ENCODE data around the gene HGS. TPM values are rescaled to one million over a fixed set of nuclear protein-coding genes. Genes with fewer than 3 reads are reported as not detected.

Gene HGS, protein sequence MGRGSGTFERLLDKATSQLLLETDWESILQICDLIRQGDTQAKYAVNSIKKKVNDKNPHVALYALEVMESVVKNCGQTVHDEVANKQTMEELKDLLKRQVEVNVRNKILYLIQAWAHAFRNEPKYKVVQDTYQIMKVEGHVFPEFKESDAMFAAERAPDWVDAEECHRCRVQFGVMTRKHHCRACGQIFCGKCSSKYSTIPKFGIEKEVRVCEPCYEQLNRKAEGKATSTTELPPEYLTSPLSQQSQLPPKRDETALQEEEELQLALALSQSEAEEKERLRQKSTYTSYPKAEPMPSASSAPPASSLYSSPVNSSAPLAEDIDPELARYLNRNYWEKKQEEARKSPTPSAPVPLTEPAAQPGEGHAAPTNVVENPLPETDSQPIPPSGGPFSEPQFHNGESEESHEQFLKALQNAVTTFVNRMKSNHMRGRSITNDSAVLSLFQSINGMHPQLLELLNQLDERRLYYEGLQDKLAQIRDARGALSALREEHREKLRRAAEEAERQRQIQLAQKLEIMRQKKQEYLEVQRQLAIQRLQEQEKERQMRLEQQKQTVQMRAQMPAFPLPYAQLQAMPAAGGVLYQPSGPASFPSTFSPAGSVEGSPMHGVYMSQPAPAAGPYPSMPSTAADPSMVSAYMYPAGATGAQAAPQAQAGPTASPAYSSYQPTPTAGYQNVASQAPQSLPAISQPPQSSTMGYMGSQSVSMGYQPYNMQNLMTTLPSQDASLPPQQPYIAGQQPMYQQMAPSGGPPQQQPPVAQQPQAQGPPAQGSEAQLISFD
- 106 and 108 TPM in 2 replicates for total RNA-seq (2012; rRNA removed)

DNA sequence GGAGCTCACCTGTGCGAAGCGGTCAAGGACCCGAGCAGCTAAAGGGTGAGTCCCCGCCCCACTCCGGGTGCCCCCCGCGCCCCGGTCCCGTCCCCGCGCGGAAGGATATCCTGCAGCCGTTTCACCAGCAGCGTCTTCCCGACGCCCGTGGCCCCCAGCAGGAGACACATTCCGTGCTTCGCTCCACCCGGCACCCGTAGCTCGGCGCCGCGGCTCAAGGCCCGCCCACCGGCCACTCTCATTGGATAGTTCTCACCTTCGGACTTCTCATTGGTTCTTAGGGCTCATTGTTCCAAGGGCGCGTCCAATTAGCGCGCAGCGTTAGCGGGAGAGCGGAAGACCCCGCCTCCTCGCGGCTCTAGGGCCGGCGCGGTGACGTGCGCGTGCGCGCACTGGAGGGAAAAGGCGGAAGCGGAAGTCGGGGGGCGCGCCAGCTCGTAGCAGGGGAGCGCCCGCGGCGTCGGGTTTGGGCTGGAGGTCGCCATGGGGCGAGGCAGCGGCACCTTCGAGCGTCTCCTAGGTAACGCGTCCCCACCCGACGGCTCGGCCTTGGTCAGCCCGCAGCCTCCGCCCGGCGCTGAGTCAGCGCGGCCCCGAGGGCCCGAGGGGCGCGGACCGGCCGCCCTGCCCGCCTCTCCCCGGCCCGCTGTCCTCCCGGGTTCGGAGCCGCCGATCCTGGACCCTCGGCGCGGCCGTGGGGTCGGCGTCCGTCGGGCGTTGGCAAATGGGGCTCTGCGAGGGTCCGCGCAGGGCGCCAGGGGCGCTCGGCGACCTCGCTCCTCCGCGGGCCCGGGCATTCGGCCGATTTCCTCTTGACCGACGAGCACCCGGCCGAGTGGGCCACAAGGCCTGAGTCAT is at the start of gene HGS, which contains the start of gene ARL16:
HGS (plus strand) TSS at position 428 of the 858 bp plus-strand sequence; CDS start at position 484, 56 bp downstream.
ARL16 (minus strand) TSS at position 214 of the 858 bp plus-strand sequence; CDS start at position 170, 44 bp downstream.
- peak within 1 kb of the TSS; percentile 86 for H3K4me3 ChIP-seq (ENCODE audit: low read length)
- H3K36me3 ChIP-seq (ENCODE audit: insufficient read depth, low read length), result peaks cover 52% of the 10 kb centered on the region
- H3K9ac ChIP-seq (ENCODE audit: low read depth, low read length), result peak within 1 kb of the TSS; percentile 98
- no peaks in the 10 kb centered on the region for H3K27me3 ChIP-seq (ENCODE audit: control insufficient read depth, insufficient read depth, low read length)
- peaks cover 32% of the 10 kb centered on the region for H3K4me1 ChIP-seq (ENCODE audit: control insufficient read depth, insufficient read depth, low read length)
- no peaks in the 10 kb centered on the region for H3K9me3 ChIP-seq (replicated peaks; ENCODE audit: low read length)
- peak within 1 kb of the TSS; percentile 95 for H3K4me2 ChIP-seq (ENCODE audit: low read length)

- Histone ChIP-seq H3K27me3 (ENCODE audit: control insufficient read depth, insufficient read depth, low read length) (no peaks in the 10 kb centered on the region), H3K36me3 (ENCODE audit: insufficient read depth, low read length) (peaks cover 8% of the 10 kb centered on the region), H3K9ac (ENCODE audit: low read depth, low read length) (peak overlapping the region; percentile 96), H3K9me3 (replicated peaks; ENCODE audit: low read length) (no peaks in the 10 kb centered on the region), H3K4me2 (ENCODE audit: low read length) (peak overlapping the region; percentile 90), H3K4me3 (ENCODE audit: low read length) (peak overlapping the region; percentile 95), H3K4me1 (ENCODE audit: control insufficient read depth, insufficient read depth, low read length) (peaks cover 6% of the 10 kb centered on the region)
These were observed 48.4 kb upstream of the HGS start for GRCh38 chr17:81635431-81635830.

- peaks cover 8% of the 10 kb centered on the region for H3K36me3 ChIP-seq (ENCODE audit: insufficient read depth, low read length)
- H3K4me1 ChIP-seq (ENCODE audit: control insufficient read depth, insufficient read depth, low read length), result peaks cover 6% of the 10 kb centered on the region
- peak overlapping the region; percentile 95 for H3K4me3 ChIP-seq (ENCODE audit: low read length)
- no peaks in the 10 kb centered on the region for H3K27me3 ChIP-seq (ENCODE audit: control insufficient read depth, insufficient read depth, low read length)
- H3K9ac ChIP-seq (ENCODE audit: low read depth, low read length), result peak overlapping the region; percentile 96
- H3K4me2 ChIP-seq (ENCODE audit: low read length), result peak overlapping the region; percentile 90
- H3K9me3 ChIP-seq (replicated peaks; ENCODE audit: low read length), result no peaks in the 10 kb centered on the region
These were observed 47.8 kb upstream of the HGS start for GRCh38 chr17:81635973-81636504.

DNA sequence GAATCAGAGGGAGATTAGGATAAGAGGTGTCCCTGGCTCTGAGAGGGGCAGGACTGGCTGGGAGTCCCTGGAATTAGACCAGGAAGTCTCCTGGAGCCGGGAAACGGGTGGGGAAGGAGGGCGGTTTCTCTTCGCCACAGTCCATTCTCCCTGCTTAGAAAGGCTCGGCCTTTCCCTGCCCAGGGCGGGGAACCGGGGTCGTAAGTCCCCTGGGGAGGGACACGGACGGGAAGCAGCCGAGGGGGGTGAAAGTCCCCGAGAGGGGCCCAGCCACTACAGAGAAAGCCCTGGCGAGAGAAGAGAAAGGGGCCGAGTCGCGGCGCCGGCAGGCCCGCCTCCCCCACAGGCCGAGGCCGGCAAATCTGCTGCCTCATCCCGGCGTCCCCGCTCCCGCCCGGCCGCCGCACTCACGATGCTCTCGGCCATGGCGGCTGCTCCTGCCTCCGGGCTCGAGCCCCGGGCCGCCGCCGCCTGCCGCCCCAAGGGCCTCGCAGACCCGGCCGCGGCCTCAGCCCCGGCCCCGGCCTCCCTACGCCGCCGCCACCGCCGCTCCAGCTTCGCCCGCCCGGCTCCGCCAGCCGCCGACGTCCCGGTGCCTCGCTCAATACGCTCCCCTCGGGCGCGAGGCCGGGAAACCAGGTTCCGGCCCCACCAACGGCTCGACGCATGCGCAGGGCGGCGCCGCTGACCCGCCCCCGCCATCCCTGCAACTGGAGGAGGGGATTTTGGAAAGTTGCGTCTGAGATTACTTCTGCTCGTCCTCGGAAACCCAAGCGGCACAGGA is 47.1 kb upstream of the HGS start, which contains the start of the genes NPLOC4 and TSPAN10:
NPLOC4 (minus strand) TSS at position 608 of the 784 bp plus-strand sequence; CDS start at position 426, 182 bp downstream.
TSPAN10 (plus strand) TSS at position 692 of the 784 bp plus-strand sequence. CDS start 5,217 bp downstream, outside the sequence.
- H3K27me3 ChIP-seq (ENCODE audit: control insufficient read depth, insufficient read depth, low read length), result no peaks in the 10 kb centered on the region
- H3K4me3 ChIP-seq (ENCODE audit: low read length), result peak within 1 kb of the TSS; percentile 95
- peaks cover 4% of the 10 kb centered on the region for H3K36me3 ChIP-seq (ENCODE audit: insufficient read depth, low read length)
- peaks cover 10% of the 10 kb centered on the region for H3K4me1 ChIP-seq (ENCODE audit: control insufficient read depth, insufficient read depth, low read length)
- no peaks in the 10 kb centered on the region for H3K9me3 ChIP-seq (replicated peaks; ENCODE audit: low read length)
- peak within 1 kb of the TSS; percentile 90 for H3K4me2 ChIP-seq (ENCODE audit: low read length)
- H3K9ac ChIP-seq (ENCODE audit: low read depth, low read length), result peak within 1 kb of the TSS; percentile 96

GRCh38 chr17:81638683-81639082 is 45.1 kb upstream of the HGS start:
- Histone ChIP-seq H3K27me3 (ENCODE audit: control insufficient read depth, insufficient read depth, low read length) (no peaks in the 10 kb centered on the region), H3K4me2 (ENCODE audit: low read length) (no peak overlapping the region), H3K9me3 (replicated peaks; ENCODE audit: low read length) (no peaks in the 10 kb centered on the region), H3K9ac (ENCODE audit: low read depth, low read length) (no peak overlapping the region), H3K36me3 (ENCODE audit: insufficient read depth, low read length) (no peaks in the 10 kb centered on the region), H3K4me1 (ENCODE audit: control insufficient read depth, insufficient read depth, low read length) (peaks cover 19% of the 10 kb centered on the region), H3K4me3 (ENCODE audit: low read length) (no peak overlapping the region)

DNA sequence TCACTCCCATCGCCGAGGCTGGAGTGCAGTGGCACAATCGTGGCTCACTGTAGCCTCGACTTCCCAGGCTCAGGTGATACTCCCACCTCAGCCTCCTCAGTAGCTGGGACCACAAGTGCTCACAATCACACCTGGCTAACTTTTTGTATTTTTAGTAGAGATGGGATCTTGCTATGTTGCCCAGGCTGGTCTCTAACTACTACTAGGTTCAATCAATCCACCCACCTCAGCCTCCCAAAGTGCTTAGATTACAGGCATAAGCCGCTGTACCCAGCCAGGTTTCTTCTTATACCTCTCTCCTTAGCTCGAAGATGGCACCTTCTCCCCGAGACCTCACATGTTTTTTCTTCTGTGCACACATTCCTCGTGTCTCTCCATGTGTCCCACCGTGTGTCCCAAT is 43.8 kb upstream of the HGS start:
- Histone ChIP-seq H3K4me1 (ENCODE audit: control insufficient read depth, insufficient read depth, low read length) (peaks cover 19% of the 10 kb centered on the region), H3K9me3 (replicated peaks; ENCODE audit: low read length) (no peaks in the 10 kb centered on the region), H3K4me3 (ENCODE audit: low read length) (no peak overlapping the region), H3K27me3 (ENCODE audit: control insufficient read depth, insufficient read depth, low read length) (no peaks in the 10 kb centered on the region), H3K36me3 (ENCODE audit: insufficient read depth, low read length) (no peaks in the 10 kb centered on the region), H3K4me2 (ENCODE audit: low read length) (no peak overlapping the region), H3K9ac (ENCODE audit: low read depth, low read length) (no peak overlapping the region)

DNA sequence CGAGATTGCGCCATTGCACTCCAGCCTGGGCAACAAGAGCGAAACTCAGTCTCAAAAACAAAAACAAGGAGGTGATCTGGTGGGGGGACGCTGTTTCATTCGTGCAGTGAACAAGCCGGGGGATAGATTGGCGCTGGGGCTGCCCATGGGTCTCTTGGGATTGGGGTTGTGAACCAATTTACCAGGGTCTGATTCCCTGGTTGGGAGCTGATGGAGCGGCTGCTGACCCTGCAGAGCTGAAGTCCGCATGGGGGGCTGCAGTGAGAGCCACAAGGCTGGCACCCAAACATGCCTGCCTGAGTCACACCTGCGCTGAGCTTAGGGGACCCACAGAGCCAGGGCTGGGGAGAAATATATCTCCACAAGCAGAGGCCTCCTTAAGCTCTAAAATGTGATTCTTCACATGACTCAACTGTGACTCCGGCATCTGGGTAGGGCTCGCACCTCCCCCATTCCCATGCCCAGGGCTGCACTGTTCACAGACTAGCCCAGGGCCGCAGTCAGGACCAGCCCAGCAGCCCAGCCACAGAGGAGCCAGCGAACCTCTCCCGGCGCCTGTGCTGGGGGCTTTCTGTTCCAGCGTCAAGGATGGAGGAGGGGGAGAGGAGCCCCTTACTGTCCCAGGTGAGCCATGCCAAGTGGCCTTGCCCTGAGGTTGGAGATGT is 41.9 kb upstream of the HGS start:
- H3K4me3 ChIP-seq (ENCODE audit: low read length), result peak overlapping the region; percentile 44
- peaks cover 4% of the 10 kb centered on the region for H3K27me3 ChIP-seq (ENCODE audit: control insufficient read depth, insufficient read depth, low read length)
- no peaks in the 10 kb centered on the region for H3K9me3 ChIP-seq (replicated peaks; ENCODE audit: low read length)
- peak overlapping the region; percentile 75 for H3K9ac ChIP-seq (ENCODE audit: low read depth, low read length)
- peaks cover 14% of the 10 kb centered on the region for H3K4me1 ChIP-seq (ENCODE audit: control insufficient read depth, insufficient read depth, low read length)
- peak overlapping the region; percentile 69 for H3K4me2 ChIP-seq (ENCODE audit: low read length)
- no peaks in the 10 kb centered on the region for H3K36me3 ChIP-seq (ENCODE audit: insufficient read depth, low read length)

DNA sequence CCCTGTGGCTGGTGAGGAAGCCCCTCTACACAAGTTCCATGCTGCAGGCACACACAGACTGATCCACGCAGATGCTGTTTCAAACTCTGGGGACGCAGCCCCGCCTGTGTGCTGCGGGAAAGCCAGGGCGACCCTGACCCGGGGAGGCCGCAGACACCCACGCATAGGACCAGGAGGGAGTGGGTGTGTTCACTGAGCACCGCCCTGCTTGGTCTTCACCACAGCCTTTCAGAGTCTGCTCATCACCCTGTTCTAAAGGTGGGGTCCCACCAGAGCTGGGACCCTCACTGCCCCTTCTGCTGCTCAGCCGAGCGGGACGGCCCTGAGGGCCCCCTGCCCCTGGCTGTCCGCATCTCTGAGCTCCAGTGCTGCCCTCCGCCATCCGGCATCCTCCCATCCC is 39.3 kb upstream of the HGS start:
- peaks cover 14% of the 10 kb centered on the region for H3K4me1 ChIP-seq (ENCODE audit: control insufficient read depth, insufficient read depth, low read length)
- H3K4me2 ChIP-seq (ENCODE audit: low read length), result no peak overlapping the region
- H3K9me3 ChIP-seq (replicated peaks; ENCODE audit: low read length), result no peaks in the 10 kb centered on the region
- no peak overlapping the region for H3K4me3 ChIP-seq (ENCODE audit: low read length)
- no peak overlapping the region for H3K9ac ChIP-seq (ENCODE audit: low read depth, low read length)
- no peaks in the 10 kb centered on the region for H3K36me3 ChIP-seq (ENCODE audit: insufficient read depth, low read length)
- peaks cover 23% of the 10 kb centered on the region for H3K27me3 ChIP-seq (ENCODE audit: control insufficient read depth, insufficient read depth, low read length)

GRCh38 chr17:81644976-81645952 is 38.5 kb upstream of the HGS start:
- Histone ChIP-seq H3K36me3 (ENCODE audit: insufficient read depth, low read length) (no peaks in the 10 kb centered on the region), H3K4me2 (ENCODE audit: low read length) (no peak overlapping the region), H3K9me3 (replicated peaks; ENCODE audit: low read length) (no peaks in the 10 kb centered on the region), H3K9ac (ENCODE audit: low read depth, low read length) (no peak overlapping the region), H3K4me3 (ENCODE audit: low read length) (no peak overlapping the region), H3K27me3 (ENCODE audit: control insufficient read depth, insufficient read depth, low read length) (peaks cover 23% of the 10 kb centered on the region), H3K4me1 (ENCODE audit: control insufficient read depth, insufficient read depth, low read length) (peaks cover 14% of the 10 kb centered on the region)

Measured in skeletal muscle satellite cell (primary cell).